Astrocyte of the spinal cord (primary cell): Measurements from ENCODE around the gene PM20D2.

Source experiments
- DNase-seq: peaks from one replicate; pipeline ENCODE4 v3.0.0; 2011; ENCODE audit warnings: low read depth, low spot score
- H3K4me3 ChIP-seq: 2 replicates; pipeline ENCODE4 v1.5.1; 2011; ENCODE audit warnings: low read depth, mild to moderate bottlenecking, low read length, moderate library complexity
- CTCF ChIP-seq: IDR thresholded peaks from 2 replicates; pipeline ENCODE4 v1.5.1; 2012; ENCODE audit warnings: low read depth, mild to moderate bottlenecking, low read length, inconsistent platforms
- in situ Hi-C: cut with HindIII; loops from 2 replicates; pipeline ENCODE4 v1.10.0; 2017; ENCODE audit warnings: low sequenced_read_pairs

The PM20D2 gene

GRCh38 chr6:89197141-89197540 lies 51.3 kb downstream of the PM20D2 start:
- TF ChIP-seq CTCF: no peak
- no peak for DNase-seq
- in situ Hi-C loops: no loop called here
- no peak overlapping the region for H3K4me3 ChIP-seq

GRCh38 chr6:89198235-89198634 lies 52.4 kb downstream of the PM20D2 start:
- no peak for DNase-seq
- in situ Hi-C loops: no loop called here
- TF ChIP-seq CTCF: no peak
- no peak overlapping the region for H3K4me3 ChIP-seq

GRCh38 chr6:89199579-89199978 lies 53.7 kb downstream of the PM20D2 start:
- in situ Hi-C loops: no loop called here
- no peak for DNase-seq
- TF ChIP-seq CTCF: no peak
- H3K4me3 ChIP-seq: no peak overlapping the region

GRCh38 chr6:89200706-89201215 lies 54.9 kb downstream of the PM20D2 start:
- H3K4me3 ChIP-seq: no peak overlapping the region
- in situ Hi-C loops: no loop called here
- TF ChIP-seq CTCF: no peak
- no peak for DNase-seq

- H3K4me3 ChIP-seq: no peak overlapping the region
- DNase-seq: no peak
- no peak for TF ChIP-seq CTCF
- in situ Hi-C loops: no loop called here
Observed at GRCh38 chr6:89204096-89204495, 58.2 kb downstream of the PM20D2 start.

- TF ChIP-seq CTCF: no peak
- DNase-seq: no peak
- in situ Hi-C loops: no loop called here
- H3K4me3 ChIP-seq: no peak overlapping the region
Observed at GRCh38 chr6:89205819-89206218, 60.0 kb downstream of the PM20D2 start.

- DNase-seq: no peak
- in situ Hi-C loops: no loop called here
- TF ChIP-seq CTCF: no peak
- no peak overlapping the region for H3K4me3 ChIP-seq
Observed at GRCh38 chr6:89208551-89208950, 62.7 kb downstream of the PM20D2 start.
